ENCODE results near the gene OVOL1. TPM values are rescaled to one million over a fixed set of nuclear protein-coding genes. Genes with fewer than 3 reads are reported as not detected.
A peak's percentile ranks its signal among the peaks of the same experiment; 100 is the strongest.

Gene OVOL1
- total RNA-seq, 1 experiment from 2014 or later = not detected

- POLR2A ChIA-PET = interaction anchor here (1.1 to 3.5 kb wide), 7 partner anchors 11 to 78 kb away, joined by 3 to 39 read pairs (median 14); partner anchors contain the start of genes CFL1, KAT5 and RNASEH2C
- H3K9me3 Mint-ChIP-seq (ENCODE audit: unreplicated experiment) = no peaks in the 10 kb centered on the region
- TF ChIP-seq CTCF (IDR thresholded peaks at IDR 0.05; ENCODE audit: unreplicated experiment) = peak; percentile 10
These were observed 5.5 kb upstream of the OVOL1 start for GRCh38 chr11:65781152-65781961.

GRCh38 chr11:65781962-65782815 is 4.7 kb upstream of the OVOL1 start:
- Mint-ChIP-seq H3K4me3 (ENCODE audit: unreplicated experiment) (peak overlapping the region; percentile 10), H3K4me1 (ENCODE audit: insufficient read depth, unreplicated experiment) (no peaks in the 10 kb centered on the region), H3K27ac (ENCODE audit: low read depth, unreplicated experiment) (no peak overlapping the region), H3K9me3 (ENCODE audit: unreplicated experiment) (no peaks in the 10 kb centered on the region), H3K27me3 (ENCODE audit: insufficient read depth, unreplicated experiment) (peaks cover 9% of the 10 kb centered on the region), H3K36me3 (ENCODE audit: insufficient read depth, unreplicated experiment) (peaks cover 5% of the 10 kb centered on the region)
- BruUV-seq (replicated peaks) = no TSS peak
- ChIA-PET CTCF (interaction anchor here (1.0 to 3.1 kb wide), 7 partner anchors 11 to 125 kb away, joined by 3 to 15 read pairs (median 7); partner anchors contain the start of gene KAT5), POLR2A (interaction anchor here (0.9 to 3.0 kb wide), 2 partner anchors 11 to 70 kb away, joined by 3 to 12 read pairs; partner anchors contain the start of gene KAT5)
- no peak for DNase-seq (ENCODE audit: unreplicated experiment)
- no peak for TF ChIP-seq CTCF (IDR thresholded peaks at IDR 0.05; ENCODE audit: unreplicated experiment)
- intact Hi-C loops (cut with micrococcal nuclease) = no loop called here

More at GRCh38 chr11:65781152-65781961, 5.5 kb upstream of the OVOL1 start:
- no peak for DNase-seq (ENCODE audit: unreplicated experiment)
- intact Hi-C loops (cut with micrococcal nuclease) = no loop called here
- CTCF ChIA-PET = interaction anchor here (0.6 to 8.8 kb wide), 13 partner anchors 11 to 621 kb away, joined by 3 to 98 read pairs (median 6); partner anchors contain the start of gene KAT5
- Mint-ChIP-seq H3K36me3 (ENCODE audit: insufficient read depth, unreplicated experiment) (peaks cover 9% of the 10 kb centered on the region), H3K27me3 (ENCODE audit: insufficient read depth, unreplicated experiment) (peaks cover 9% of the 10 kb centered on the region), H3K27ac (ENCODE audit: low read depth, unreplicated experiment) (no peak overlapping the region), H3K4me3 (ENCODE audit: unreplicated experiment) (peak overlapping the region; percentile 96), H3K4me1 (ENCODE audit: insufficient read depth, unreplicated experiment) (no peaks in the 10 kb centered on the region)
- no TSS peak for BruUV-seq (replicated peaks)

- Mint-ChIP-seq H3K27ac (ENCODE audit: low read depth, unreplicated experiment) (no peak overlapping the region), H3K36me3 (ENCODE audit: insufficient read depth, unreplicated experiment) (no peaks in the 10 kb centered on the region), H3K4me1 (ENCODE audit: insufficient read depth, unreplicated experiment) (no peaks in the 10 kb centered on the region), H3K9me3 (ENCODE audit: unreplicated experiment) (no peaks in the 10 kb centered on the region), H3K27me3 (ENCODE audit: insufficient read depth, unreplicated experiment) (peaks cover 12% of the 10 kb centered on the region), H3K4me3 (ENCODE audit: unreplicated experiment) (peak overlapping the region; percentile 10)
- ChIA-PET CTCF (interaction anchor here (0.7 to 2.4 kb wide), 5 partner anchors 10 to 102 kb away, joined by 3 to 12 read pairs (median 7); no protein-coding TSS in a partner anchor), POLR2A (interaction anchor here (0.9 to 3.0 kb wide), 3 partner anchors 10 to 71 kb away, joined by 3 to 12 read pairs (median 3); partner anchors contain the start of gene KAT5)
- DNase-seq (ENCODE audit: unreplicated experiment) = no peak
- BruUV-seq (replicated peaks) = no TSS peak
- intact Hi-C loops (cut with micrococcal nuclease) = no loop called here
- TF ChIP-seq CTCF (IDR thresholded peaks at IDR 0.05; ENCODE audit: unreplicated experiment) = no peak
These were observed 4.0 kb upstream of the OVOL1 start for GRCh38 chr11:65782816-65783228.
